GM18508 (cell line): Measurements from ENCODE around the gene USP50.
"Not testable (repeated sequence)": the region's sequence is repeated elsewhere in the genome, so short reads cannot be mapped to it uniquely, and the experiment has no call there.

ENCODE experiments used
- ATAC-seq: cut with Tn5 transposase; IDR thresholded peaks from one replicate; pipeline ENCODE4 v1.9.1; 2021; ENCODE audit warnings: moderate number of reproducible peaks; ENCODE audit not compliant: insufficient read depth, unreplicated experiment

USP50 gene

DNA sequence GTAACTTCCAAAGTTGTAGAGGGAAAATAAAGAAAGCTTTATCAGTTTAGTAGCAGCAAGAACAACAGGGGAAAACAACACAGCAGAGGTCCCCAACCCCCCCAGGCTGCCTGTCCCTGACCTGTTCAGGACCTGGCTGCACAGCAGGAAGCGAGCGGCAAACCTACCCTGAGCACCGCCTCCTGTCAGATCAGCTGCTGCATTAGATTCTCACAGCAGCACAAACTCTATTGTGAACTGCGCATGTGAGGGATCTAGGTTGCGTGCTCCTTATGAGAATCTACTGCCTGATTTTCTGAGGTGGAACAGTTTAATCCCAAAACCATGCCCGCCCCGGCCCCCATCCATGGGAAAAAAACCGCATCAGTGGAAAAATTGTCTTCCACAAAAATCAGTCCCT lies 40.3 kb downstream of the USP50 start:
- no peak for ATAC-seq

DNA sequence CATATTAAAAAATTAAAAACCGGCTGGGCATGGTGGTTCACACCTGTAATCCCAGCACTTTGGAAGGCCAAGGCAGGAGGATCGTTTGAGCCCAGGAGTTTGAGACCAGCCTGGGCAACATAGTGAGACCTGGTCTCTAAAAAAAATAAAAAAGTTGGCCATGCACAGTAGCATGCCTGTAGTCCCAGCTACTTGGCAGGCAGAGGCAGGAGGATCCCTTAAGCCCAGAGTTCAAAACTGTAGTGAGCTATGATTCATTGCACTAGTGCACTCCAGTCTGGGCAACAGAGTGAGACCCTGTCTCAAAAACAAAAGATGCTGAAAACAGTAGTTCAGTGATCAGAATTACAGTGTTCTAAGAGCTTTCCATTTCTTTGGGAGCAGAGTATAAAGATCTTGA lies 40.8 kb downstream of the USP50 start:
- not testable (repeated sequence) for ATAC-seq

DNA sequence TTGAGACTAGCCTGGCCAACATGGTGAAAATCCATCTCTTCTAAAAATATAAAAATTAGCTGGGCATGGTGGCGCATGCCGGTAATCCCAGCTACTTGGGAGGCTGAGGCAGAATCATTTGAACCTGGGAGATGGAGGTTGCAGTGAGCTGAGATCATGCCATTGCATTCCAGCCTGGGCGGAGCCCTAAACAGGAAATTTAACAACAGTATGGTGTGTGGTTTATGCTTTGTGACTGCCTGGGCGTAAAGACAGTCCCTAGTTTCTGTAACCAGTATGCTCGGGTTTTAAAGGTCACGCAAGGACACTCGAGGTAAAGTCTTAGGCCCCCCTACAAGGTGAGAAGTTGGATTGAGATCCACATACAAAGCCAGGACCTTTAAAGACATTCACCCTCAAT lies 43.3 kb downstream of the USP50 start:
- ATAC-seq, result no peak

DNA sequence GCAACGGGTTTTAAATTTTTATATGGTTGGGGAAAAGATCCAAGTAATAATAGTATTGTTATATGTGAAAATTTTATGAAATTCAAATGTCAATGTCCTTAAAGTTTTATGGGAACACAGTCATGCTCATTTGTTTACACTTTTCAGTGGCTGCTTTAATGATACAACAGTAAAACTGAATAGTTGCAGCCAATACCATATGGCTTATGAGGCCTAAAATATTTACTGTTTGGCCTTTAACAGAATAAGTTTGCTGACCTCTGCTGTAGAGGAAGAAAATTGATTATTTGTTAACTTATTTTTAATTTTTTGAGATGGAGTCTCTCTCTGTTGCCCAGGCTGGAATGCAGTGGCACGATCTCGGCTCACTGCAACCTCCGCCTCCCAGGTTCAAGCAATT lies 44.7 kb downstream of the USP50 start:
- ATAC-seq, result no peak

DNA sequence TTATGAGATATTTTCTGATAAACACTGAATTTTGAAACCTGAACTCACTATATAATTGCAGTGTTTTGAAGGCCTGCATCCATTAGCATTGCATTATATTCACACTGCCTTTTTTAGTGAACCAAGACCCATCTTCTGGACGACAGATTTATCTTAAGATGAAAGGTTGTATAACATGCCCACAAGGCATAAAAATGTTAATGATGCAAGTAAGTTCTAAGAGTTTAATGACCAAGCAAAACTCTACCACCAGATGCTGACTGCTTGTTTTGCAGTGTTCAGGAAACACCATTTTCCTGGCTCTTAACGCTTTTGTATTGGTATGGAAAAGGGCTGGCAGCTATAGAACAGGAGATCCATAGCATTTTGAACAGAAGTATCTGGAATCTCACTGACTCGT lies 46.1 kb downstream of the USP50 start:
- no peak for ATAC-seq

DNA sequence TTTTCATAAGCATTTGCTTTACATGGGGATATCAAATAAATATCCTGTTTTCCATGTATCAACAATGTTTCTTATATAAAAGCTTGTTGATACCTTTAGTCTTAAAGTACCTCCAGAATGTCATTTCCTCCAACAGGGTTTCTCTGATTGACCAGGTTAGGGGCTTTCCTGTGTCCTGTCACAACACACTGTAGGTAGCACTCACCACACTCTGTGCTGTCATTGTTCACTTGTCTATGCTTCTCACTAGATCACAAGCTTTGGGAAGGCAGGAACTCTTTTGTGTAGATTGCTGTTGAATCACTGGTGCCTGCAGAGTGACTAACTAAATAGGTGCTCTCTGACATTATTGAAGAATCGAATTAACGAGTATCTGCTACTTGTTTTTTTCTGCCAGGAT lies 49.8 kb downstream of the USP50 start:
- ATAC-seq, result no peak

DNA sequence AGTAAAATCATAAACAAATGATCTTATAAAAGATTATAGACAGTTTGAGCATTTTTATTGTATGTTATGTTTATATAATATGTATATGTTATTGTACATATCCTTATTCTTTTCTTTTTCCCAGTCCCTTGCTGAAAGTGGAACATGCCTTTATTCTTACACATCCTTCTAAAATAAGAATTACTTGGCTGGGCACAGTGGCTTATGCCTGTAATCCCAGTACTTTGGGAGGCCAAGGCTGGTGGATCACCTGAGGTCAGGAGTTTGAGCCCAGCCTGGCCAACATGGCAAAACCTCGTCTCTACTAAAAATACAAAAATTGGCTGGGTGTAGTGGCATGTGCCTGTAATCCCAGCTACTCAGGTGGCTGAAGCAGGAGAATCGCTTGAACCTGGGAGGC lies 51.9 kb downstream of the USP50 start:
- ATAC-seq, result not testable (repeated sequence)

DNA sequence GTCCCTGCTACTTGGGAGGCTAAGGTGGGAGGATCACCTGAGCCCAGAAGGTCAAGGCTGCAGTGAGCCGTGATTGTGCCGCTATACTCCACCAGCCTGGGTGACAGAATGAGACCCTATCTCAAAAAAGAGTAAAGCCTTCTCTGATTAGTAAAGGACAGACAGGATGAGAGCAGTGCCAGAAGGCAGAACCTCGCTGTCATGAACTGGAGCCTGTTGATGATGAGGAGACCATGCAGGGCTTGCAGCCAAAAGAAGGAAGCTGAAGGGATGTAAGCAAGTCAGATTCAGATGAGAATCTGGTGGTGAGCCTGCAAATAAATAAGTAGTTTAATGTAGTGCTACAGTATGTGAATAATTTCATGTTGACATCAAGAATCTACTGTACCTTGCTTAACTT lies 52.8 kb downstream of the USP50 start:
- ATAC-seq, result no peak

DNA sequence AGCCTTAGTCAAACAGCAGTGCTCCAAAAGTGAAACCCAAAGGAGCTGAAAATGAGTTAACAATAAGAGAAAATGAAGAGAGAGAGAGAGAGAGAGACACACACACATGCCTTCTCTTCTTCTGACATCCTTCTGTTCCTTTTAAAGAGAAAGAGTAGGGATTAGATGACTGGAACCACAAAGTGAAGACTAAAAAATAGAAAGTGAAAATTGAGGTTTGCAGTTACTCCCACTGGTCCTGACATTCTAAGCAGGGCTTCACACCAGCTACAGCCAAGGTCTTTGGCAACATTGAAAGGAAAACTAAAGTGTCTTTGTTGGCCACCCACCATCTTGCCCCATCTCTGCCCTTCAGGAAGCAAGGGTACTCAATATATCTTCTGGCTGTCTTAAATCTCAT lies 59.2 kb downstream of the USP50 start:
- no peak for ATAC-seq

DNA sequence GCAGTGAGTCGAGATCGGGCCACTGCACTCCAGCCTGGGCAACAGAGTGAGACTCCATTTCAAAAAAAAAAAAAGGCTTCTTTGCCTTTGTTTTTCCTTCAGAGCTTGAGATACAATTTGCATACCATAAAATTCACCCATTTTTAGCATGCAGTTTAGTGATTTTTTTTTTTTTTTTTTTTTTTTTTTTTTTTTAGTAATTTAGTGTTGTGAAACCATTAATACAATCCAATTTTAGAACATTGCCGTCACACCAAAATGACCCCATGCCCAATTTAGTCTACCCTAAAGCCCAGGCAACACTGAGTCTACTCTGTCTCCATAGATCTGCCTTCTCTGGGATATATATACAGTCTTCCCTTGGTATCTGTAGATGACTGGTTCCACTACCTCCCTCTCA lies 61.1 kb downstream of the USP50 start:
- ATAC-seq, result no peak

DNA sequence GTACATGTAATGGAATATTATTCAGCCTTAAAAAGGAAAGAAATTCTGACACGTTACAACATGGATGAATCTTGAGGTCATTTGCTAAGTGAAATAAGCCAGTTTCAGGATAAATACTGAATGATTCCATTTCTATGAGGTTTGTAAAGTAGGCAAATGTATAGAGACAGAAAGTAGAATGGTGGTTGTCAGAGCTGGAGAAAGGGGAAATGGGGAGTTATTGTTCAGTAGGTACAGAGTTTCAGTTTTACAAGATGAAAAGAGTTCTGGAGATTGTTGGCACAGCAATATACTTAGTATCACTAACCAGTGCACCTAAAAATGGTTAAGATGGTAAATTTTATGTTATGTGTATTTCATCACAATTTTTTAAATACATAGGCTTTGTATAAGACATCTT lies 61.7 kb downstream of the USP50 start:
- ATAC-seq, result no peak

DNA sequence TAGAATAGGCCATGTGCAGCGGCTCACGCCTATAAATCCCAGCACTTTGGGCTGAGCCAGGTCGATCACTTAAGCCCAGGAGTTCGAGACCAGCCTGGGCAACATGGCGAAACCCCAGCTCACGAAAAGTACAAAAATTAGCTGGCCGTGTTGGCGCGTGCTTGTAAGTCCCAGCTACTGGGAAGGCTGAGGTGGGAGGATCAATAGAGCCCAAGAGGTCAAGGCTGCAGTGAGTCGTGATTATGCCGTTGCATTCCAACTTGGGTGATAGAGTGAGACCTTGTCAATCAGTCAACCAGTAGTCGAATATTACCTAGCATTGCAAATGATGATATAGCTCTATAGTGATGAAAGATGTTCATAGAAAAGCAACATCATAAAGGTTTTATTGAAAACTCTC lies 70.3 kb downstream of the USP50 start:
- no peak for ATAC-seq

DNA sequence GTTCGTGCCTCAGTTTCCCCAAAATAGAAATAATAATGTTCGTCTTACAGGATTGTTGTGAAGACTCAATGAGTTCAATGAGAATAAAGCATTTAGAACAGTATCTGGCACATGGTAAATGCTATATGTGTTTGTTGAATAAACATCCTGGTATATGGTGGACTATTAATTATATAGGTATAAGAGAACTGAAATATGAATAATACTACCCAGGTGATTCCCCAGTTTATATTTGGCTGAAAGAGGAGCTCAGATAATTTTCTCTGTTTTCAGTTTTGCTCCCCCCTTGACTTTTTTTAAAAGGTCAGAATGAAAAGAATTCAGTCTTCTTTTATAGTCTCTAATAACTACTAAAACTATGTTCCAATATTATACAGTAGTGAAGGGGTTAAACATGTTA lies 75.4 kb downstream of the USP50 start:
- ATAC-seq, result no peak

DNA sequence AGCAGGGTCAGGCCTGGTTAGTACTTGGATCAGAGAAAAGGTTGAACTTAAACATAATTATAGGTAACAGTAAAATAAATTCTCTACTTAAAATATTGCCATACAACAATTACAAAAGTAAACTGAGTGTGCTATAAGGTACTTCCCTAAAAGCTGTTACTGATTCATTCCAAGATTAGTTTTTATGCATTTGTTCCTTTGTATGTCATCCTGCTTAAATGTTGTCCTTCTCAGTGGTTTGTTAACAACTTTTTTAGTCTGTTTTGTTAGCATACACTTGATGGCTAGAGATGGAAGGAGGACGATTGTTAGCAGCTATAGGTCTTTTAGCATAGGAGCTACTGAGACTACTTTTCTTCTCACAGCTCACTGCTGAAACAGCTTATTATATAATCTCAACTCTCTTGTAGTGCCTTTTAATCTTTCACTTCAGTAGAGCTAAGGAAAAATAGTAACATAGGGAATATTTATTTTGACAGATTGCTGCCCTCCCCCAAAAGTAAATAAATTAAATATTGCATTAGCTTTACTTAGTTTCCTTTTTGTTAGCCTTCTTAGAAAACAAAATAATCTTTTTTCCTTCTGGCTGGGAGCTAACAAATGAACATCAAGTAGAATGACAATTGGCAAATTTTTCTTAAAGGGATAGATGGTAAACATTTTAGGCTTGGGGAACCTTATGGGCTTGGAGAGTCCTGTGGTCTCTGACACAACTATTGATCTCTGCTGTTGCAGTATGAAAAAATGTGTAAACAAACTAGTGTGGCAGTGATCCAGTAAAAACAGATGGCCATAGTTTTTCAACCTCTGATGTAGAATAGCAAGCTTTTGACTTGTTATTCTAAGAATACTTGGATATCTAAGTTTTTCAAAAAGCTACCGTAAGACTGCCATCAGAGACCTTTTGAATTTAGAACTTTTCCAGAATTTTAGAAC lies 82.8 kb downstream of the USP50 start:
- no peak for ATAC-seq

DNA sequence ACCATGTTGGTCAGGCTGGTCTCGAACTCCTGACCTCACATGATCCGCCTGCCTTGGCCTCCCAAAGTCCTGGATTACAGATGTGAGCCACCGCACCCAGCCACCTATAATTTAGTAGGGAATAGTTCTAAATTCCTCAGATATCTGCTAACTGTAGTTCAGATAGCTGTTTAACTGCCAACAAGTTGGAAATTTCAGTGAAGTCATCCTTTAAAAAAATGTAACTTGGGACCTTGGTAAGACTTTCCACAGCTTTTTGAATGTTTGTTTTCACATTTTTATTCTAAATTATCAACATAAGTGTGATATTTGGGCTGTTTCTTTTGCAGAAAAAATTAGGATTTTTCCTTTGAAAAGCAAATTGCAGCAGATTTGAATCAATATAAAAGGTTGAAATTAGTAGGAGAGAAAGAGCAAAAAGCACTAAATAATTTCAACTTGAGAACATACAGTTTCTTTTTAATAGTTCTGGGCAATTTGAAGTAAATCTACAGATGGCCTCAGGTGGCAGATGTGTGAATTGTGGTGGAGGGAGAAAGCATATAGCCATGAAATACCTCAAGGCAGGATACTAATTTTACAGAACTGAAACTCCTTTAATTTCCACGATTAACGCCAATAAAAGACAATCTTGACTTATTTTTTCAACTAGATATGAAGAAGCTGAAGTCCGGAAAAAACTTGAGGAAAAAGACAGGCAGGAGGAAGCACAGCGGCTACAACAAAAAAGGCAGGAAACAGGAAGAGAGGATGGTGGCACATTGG lies 87.9 kb downstream of the USP50 start:
- no peak for ATAC-seq

DNA sequence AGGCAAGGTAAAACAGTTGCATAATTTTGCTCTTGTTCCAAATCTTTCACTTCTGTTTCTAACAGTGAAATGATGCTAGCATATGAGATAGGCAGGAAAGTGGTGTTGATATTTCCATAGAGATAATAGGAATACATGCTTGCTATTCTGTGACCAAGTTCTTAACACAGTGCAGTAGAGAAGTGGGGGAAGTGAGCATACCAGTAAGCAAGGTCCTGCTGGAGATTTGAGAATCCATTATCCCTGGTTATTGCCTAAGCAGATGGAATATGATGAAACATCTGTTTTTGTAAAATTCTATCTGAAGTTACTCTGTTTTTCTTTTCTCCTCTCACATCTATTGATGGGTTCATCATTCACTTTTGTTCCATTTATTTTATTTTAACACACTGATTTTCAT lies 93.5 kb downstream of the USP50 start:
- ATAC-seq, result no peak
